H9 (cell line): ENCODE results near the gene ABHD12. TPM values are rescaled to one million over a fixed set of nuclear protein-coding genes. Genes with fewer than 3 reads are reported as not detected.

ENCODE experiments used
- DNase-seq: peaks from one replicate; pipeline ENCODE4 v3.0.0-alpha.2; 2017
- H2AFZ ChIP-seq: one replicate; pipeline ENCODE4 v1.6.1; 2013; ENCODE audit warnings: mild to moderate bottlenecking, low read length, control low read depth, moderate library complexity
- H2AK5ac ChIP-seq: 2 replicates; pipeline ENCODE4 v1.6.1; 2013; ENCODE audit warnings: low read length, control low read depth, mixed read lengths; ENCODE audit not compliant: insufficient read length
- H2BK120ac ChIP-seq: one replicate; pipeline ENCODE4 v1.6.1; 2013; ENCODE audit warnings: low read depth, mild to moderate bottlenecking, low read length, control low read depth, inconsistent platforms; ENCODE audit not compliant: poor library complexity, severe bottlenecking
- H2BK12ac ChIP-seq: 2 replicates; pipeline ENCODE4 v1.6.1; 2013; ENCODE audit warnings: low read length, control low read depth, mixed read lengths, low read depth; ENCODE audit not compliant: insufficient read length
- H2BK15ac ChIP-seq: 2 replicates; pipeline ENCODE4 v1.6.1; 2013; ENCODE audit warnings: low read depth, low read length, control low read depth
- H2BK20ac ChIP-seq: one replicate; pipeline ENCODE4 v1.6.1; 2013; ENCODE audit warnings: low read depth, mild to moderate bottlenecking, low read length, control low read depth, inconsistent platforms; ENCODE audit not compliant: poor library complexity, severe bottlenecking
- H2BK5ac ChIP-seq: 2 replicates; pipeline ENCODE4 v1.6.1; 2013; ENCODE audit warnings: low read length, control low read depth, mixed read lengths; ENCODE audit not compliant: insufficient read length
- H3K14ac ChIP-seq: 2 replicates; pipeline ENCODE4 v1.6.1; 2013; ENCODE audit warnings: low read length, control low read depth; ENCODE audit not compliant: insufficient read depth
- H3K18ac ChIP-seq: 2 replicates; pipeline ENCODE4 v1.6.1; 2013; ENCODE audit warnings: low read depth, mild to moderate bottlenecking, mixed read lengths, low read length, control low read depth; ENCODE audit not compliant: insufficient read length
- H3K23ac ChIP-seq: 2 replicates; pipeline ENCODE4 v1.6.1; 2013; ENCODE audit warnings: low read length, control low read depth, mixed read lengths, low read depth; ENCODE audit not compliant: insufficient read length
- H3K23me2 ChIP-seq: 2 replicates; pipeline ENCODE4 v1.6.1; 2013; ENCODE audit warnings: low read depth, mild to moderate bottlenecking, mixed read lengths, low read length, control low read depth; ENCODE audit not compliant: insufficient read length, poor library complexity, severe bottlenecking
- H3K27ac ChIP-seq: 2 replicates; pipeline ENCODE4 v1.5.1; 2013; ENCODE audit warnings: low read length, control low read depth, mixed read lengths, low read depth; ENCODE audit not compliant: insufficient read length
- H3K27me3 ChIP-seq: 2 replicates; pipeline ENCODE4 v1.6.1; 2013; ENCODE audit warnings: low read length, control low read depth, inconsistent platforms; ENCODE audit not compliant: insufficient read depth
- H3K4ac ChIP-seq: 2 replicates; pipeline ENCODE4 v1.6.1; 2013; ENCODE audit warnings: low read depth, mild to moderate bottlenecking, control low read depth, inconsistent platforms, low read length, moderate library complexity
- H3K4me1 ChIP-seq: 2 replicates; pipeline ENCODE4 v1.6.1; 2013; ENCODE audit warnings: low read length, control low read depth, inconsistent platforms; ENCODE audit not compliant: insufficient read depth
- H3K4me2 ChIP-seq: 2 replicates; pipeline ENCODE4 v1.6.1; 2013; ENCODE audit warnings: low read length, control low read depth, mixed read lengths; ENCODE audit not compliant: insufficient read length, insufficient read depth
- H3K56ac ChIP-seq: 2 replicates; pipeline ENCODE4 v1.6.1; 2013; ENCODE audit warnings: low read depth, mild to moderate bottlenecking, mixed read lengths, low read length, control low read depth; ENCODE audit not compliant: insufficient read length
- H3K79me1 ChIP-seq: 2 replicates; pipeline ENCODE4 v1.6.1; 2013; ENCODE audit warnings: low read depth, mild to moderate bottlenecking, moderate library complexity, low read length, control low read depth, inconsistent platforms; ENCODE audit not compliant: insufficient read depth, poor library complexity, severe bottlenecking
- H3K79me2 ChIP-seq: 2 replicates; pipeline ENCODE4 v1.6.1; 2013; ENCODE audit warnings: low read length, control low read depth, inconsistent platforms; ENCODE audit not compliant: insufficient read depth
- H3K9ac ChIP-seq: 2 replicates; pipeline ENCODE4 v1.6.1; 2013; ENCODE audit warnings: low read length, control low read depth, mixed read lengths; ENCODE audit not compliant: insufficient read length; ENCODE audit errors: extremely low read depth
- H3K9me3 ChIP-seq: one replicate; pipeline ENCODE4 v1.6.1; 2013; ENCODE audit warnings: low read depth, low read length, inconsistent platforms; ENCODE audit not compliant: control insufficient read depth
- H3T11ph ChIP-seq: one replicate; pipeline ENCODE4 v1.6.1; 2013; ENCODE audit warnings: mild to moderate bottlenecking, low read length, control low read depth, inconsistent platforms
- H4K20me1 ChIP-seq: one replicate; pipeline ENCODE4 v1.6.1; 2013; ENCODE audit not compliant: control insufficient read depth, insufficient read length, insufficient read depth
- H4K5ac ChIP-seq: 2 replicates; pipeline ENCODE4 v1.6.1; 2013; ENCODE audit warnings: low read depth, mild to moderate bottlenecking, mixed read lengths, low read length, control low read depth; ENCODE audit not compliant: insufficient read length
- H4K8ac ChIP-seq: replicated peaks from 2 replicates; pipeline ENCODE4 v1.6.1; 2013; ENCODE audit warnings: low read length, control low read depth, mixed read lengths, low read depth; ENCODE audit not compliant: insufficient read length
- H4K91ac ChIP-seq: 2 replicates; pipeline ENCODE4 v1.6.1; 2013; ENCODE audit warnings: low read depth, mild to moderate bottlenecking, moderate library complexity, mixed read lengths, low read length, control low read depth; ENCODE audit not compliant: insufficient read length
- H3K27ac Mint-ChIP-seq, 3 experiments: 2 replicates in 2 of 3; 3 replicates in 1 of 3; pipeline ENCODE4 v1.8.0; 2020 to 2021; ENCODE audit warnings: mixed read lengths in 3 of 3, mild to moderate bottlenecking in 1 of 3, moderate library complexity in 1 of 3
- H3K27me3 Mint-ChIP-seq: 2 replicates; pipeline ENCODE4 v1.8.0; 2021; ENCODE audit warnings: low read depth, mild to moderate bottlenecking, moderate library complexity, mixed read lengths
- H3K36me3 Mint-ChIP-seq, 3 experiments: 2 replicates in 2 of 3; 3 replicates in 1 of 3; pipeline ENCODE4 v1.8.0; 2020 to 2021; ENCODE audit warnings: low read depth in 3 of 3, mixed read lengths in 3 of 3; ENCODE audit not compliant: insufficient read depth in 1 of 3
- H3K4me1 Mint-ChIP-seq, 2 experiments: 2 replicates each; pipeline ENCODE4 v1.8.0; 2020; ENCODE audit warnings: mixed read lengths in 2 of 2
- H3K4me3 Mint-ChIP-seq, 2 experiments: 2 replicates in 1 of 2; 3 replicates in 1 of 2; pipeline ENCODE4 v1.8.0; 2020 to 2021; ENCODE audit warnings: mild to moderate bottlenecking in 2 of 2, mixed read lengths in 2 of 2, moderate library complexity in 1 of 2
- H3K9me3 Mint-ChIP-seq, 2 experiments: 2 replicates in 1 of 2; 3 replicates in 1 of 2; pipeline ENCODE4 v1.8.0; 2020; ENCODE audit warnings: mild to moderate bottlenecking in 2 of 2, mixed read lengths in 2 of 2, moderate library complexity in 1 of 2
- CTCF ChIP-seq: fragments of 200-600 bp; sonication (generic); conservative IDR thresholded peaks from 3 replicates; pipeline ENCODE4 v1.8.0; 2021; ENCODE audit warnings: antibody characterized with exemption, mild to moderate bottlenecking
- WGBS: extraction: QIAGEN DNeasy Blood & Tissue Kit; methylation state at CpG from one replicate; pipeline ENCODE4 v1.1.7; 2013; ENCODE audit warnings: missing lambda C conversion rate, low lambda C conversion rate, mixed read lengths; ENCODE audit not compliant: insufficient read length; ENCODE audit errors: extremely low coverage; 5-methylcytosine and 5-hydroxymethylcytosine counted together
- total RNA-seq: library from RNA; stranded (reverse); gene quantifications from 2 replicates; pipeline ENCODE4 v1.2.1, GENCODE V29; 2021

Gene ABHD12
- total RNA-seq, 1 experiment from 2014 or later = 54.4 TPM

GRCh38 chr20:25283221-25283951 is 107.2 kb downstream of the ABHD12 start:
- Histone ChIP-seq H3K4ac (no peak overlapping the region), H3K9ac (no peak overlapping the region), H3K18ac (no peak overlapping the region), H3K23me2 (no peaks in the 10 kb centered on the region), H2AFZ (no peak overlapping the region), H3K27ac (no peak overlapping the region), H4K5ac (no peak overlapping the region), H3K23ac (no peak overlapping the region), H2BK20ac (no peak overlapping the region), H3K56ac (no peak overlapping the region), H2BK5ac (no peak overlapping the region), H4K91ac (no peak overlapping the region), H3T11ph (no peak overlapping the region), H2BK12ac (no peak overlapping the region), H3K4me1 (no peaks in the 10 kb centered on the region), H3K14ac (no peak overlapping the region), H3K4me2 (no peak overlapping the region), H2AK5ac (no peak overlapping the region), H4K8ac (no peak overlapping the region), H2BK120ac (no peak overlapping the region), H2BK15ac (no peak overlapping the region), H3K27me3 (no peaks in the 10 kb centered on the region), H4K20me1 (no peaks in the 10 kb centered on the region), H3K79me1 (no peaks in the 10 kb centered on the region), H3K79me2 (no peaks in the 10 kb centered on the region), H3K9me3 (no peaks in the 10 kb centered on the region)
- no CpG with 5 or more reads among the region's 24 CpGs for WGBS
- Mint-ChIP-seq H3K9me3 (no peaks in the 10 kb centered on the region), H3K27me3 (no peaks in the 10 kb centered on the region), H3K27ac (peak overlapping the region in 2 of 3 experiments; percentile 6 to 86; a peak in 3 of 7 replicates), H3K4me3 (no peak overlapping the region), H3K4me1 (peaks cover 0 to 4% of the 10 kb centered on the region in 2 experiments; a peak in 1 of 4 replicates), H3K36me3 (peaks cover 27 to 62% (median 55%) of the 10 kb centered on the region in 3 experiments)
- TF ChIP-seq CTCF = no peak
- DNase-seq = no peak
